Activated CD4-positive, alpha-beta T cell treated with anti-CD3 and anti-CD28 coated beads, Interleukin-2, amount 50 U/mL, for 1 hour (primary cell): ENCODE results near the gene SMCO2.

Source experiments
- DNase-seq: peaks from one replicate; pipeline ENCODE4 v3.0.0-alpha.2; 2020

Gene SMCO2

GRCh38 chr12:27446436-27446835 lies at the start of gene SMCO2:
SMCO2 (plus strand) TSS chr12:27446736; CDS start chr12:27470632, 23,896 bp downstream.
- no peak for DNase-seq

- no peak for DNase-seq
Measured at GRCh38 chr12:27398466-27398865, 48.1 kb upstream of the SMCO2 start.

- DNase-seq: no peak
Measured at GRCh38 chr12:27399074-27399473, 47.5 kb upstream of the SMCO2 start.

- no peak for DNase-seq
Measured at GRCh38 chr12:27400856-27401354, 45.6 kb upstream of the SMCO2 start.

- DNase-seq: no peak
Measured at GRCh38 chr12:27412047-27412446, 34.5 kb upstream of the SMCO2 start.

DNA sequence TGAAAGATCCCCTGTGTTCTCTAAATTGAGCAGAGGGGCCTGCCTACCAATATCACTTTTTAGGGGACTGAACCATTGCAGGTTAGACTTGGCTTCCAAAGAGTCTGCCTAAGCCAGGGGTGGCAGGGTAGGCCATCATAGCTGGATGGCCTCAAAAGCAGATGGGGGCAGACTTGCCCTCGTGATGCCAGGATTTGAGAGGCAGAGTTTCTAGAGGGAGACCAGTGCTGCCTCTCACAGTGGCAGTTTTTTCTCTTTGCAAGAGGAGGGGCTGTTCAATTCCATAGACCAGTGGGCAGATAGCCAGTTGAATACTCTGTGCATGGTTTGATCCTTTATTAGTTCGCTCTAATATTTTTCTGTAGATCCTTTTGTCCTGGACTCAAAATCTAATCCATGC lies 23.8 kb upstream of the SMCO2 start:
- DNase-seq: no peak

DNA sequence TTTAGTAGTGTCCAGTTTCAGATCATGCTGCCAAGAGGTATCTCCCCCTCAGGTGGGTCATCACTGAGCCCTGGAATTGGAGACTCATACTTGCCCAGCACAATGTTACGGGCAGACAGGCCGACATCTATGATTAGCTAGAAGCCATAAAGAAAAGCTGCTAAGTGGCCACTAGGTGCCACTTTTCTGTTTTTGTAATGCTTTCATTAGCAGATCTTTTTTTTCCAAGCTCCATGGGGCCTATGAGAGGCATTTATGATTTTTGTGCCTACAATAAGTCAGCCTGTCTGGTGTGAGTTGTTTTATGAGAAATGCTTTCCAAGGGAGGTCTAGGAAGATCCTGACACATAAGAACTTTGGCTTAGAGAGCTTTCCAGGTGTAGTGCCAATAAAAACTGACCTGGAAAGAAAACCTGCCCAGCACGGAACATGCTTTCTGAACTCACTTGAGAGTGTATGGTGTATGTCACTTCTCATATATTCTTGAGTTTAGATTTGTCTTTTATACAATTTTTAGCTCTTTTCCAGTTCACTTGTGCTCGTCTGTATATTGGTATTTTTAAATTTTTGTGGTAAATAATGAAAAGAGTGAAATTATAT lies 21.8 kb upstream of the SMCO2 start:
- no peak for DNase-seq

- DNase-seq: no peak
Measured at GRCh38 chr12:27425306-27425705, 21.2 kb upstream of the SMCO2 start.

DNA sequence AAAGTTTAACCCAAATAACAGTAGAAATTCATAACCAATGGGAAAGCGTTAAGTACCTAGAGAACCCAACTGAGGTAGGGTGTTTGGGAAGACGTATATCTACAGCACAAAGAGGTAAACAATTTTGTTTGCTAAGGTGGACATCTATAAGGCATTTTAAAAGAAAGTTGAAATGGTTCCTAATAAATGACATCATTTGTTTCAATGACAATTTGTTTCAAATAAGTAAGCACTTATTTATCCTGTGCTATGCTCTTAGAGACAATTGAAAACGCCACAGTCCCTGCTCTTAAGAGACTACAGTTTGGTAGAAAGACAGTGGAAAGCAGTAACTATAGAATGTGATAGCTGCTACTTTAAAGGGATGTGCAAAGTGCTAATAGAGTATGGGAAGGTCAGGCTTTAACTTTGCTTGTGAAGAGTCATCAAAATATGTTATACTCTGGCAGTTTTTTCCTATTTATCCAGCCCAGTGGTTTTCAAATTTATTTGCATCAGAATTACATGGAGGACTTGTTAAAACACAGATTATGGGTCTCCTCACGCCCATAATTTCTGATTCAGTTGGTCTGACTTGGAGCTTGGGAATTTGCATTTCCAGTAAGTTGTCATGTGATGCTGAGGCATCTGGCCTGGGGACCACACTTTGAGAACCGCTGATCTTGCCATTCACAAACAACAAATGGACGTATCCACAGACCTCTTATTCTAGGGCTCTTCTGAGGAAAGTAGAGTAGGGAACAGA lies 19.6 kb upstream of the SMCO2 start:
- DNase-seq: no peak

DNA sequence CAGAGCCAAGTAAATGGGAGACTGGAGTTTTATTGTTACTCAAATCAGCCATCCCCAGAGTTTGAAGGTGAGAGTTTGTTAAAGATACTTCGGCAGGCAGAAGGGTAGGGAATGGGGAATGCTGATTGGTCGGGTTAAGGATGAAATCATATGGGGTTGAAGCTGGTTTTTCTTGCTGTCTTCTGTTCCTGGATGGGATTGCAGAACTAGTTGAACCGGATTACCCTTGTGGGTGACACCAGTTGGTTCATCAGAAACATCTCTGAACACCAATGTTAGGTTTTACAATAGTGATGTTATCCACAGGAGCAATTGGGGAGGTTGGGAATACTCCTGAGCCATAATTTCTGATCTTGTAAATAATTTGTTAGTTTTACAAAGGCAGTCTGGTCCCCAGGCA lies 18.7 kb upstream of the SMCO2 start:
- DNase-seq: no peak

DNA sequence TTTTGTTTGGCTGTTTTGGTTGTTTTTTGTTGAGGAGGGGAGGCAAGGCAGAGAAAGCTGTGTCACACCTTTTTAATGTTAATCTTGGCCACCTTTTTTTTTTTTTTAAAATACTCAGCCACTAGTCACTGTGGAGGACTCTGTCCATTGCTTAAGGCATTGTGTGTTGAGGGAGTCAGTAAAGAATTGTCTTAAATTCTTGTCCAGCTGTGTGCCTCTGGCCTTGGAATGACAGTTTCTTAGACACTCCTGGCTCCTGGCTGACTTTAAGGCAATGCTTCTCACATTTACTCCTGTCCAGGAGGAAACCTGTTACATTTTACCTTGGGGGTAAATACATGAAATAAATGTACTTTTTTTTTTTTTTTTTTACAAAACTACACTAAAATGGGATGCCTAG lies 18.1 kb upstream of the SMCO2 start:
- DNase-seq: no peak

DNA sequence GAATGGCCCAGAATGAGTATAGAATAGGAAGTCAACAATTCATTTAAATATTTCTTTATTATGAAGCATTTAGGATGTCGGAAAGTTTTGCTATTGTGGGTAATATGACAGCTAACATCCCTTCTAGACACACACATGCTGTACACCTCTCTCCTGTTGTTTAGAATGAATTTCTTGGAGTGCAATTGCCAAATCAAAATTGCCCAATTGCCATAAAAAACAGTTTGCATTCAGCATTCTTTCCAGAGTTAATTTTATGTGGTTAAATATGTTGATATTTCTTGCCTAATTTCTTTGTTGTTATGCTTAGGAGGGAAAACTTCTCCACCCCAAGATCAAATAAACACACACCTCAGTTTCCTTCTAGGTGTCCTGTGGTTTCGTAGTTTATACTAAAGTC lies 16.9 kb upstream of the SMCO2 start:
- no peak for DNase-seq

DNA sequence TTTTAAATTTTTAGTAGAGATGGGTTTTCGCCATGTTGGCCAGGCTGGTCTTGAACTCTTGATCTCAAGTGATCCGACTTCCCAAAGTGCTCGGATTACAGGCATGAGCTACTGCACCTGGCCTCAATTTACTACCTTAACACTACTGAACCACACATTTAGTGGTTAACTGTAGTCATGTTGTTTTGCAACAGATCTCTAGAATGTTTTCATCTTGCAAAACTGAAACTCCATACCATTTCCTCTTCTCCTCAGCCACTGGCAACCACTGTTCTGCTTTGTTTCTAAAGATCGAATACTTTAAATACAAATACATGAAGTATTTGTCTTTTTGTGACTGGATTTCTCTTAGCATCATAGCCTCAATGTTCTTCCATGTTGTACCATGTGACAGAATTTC lies 15.4 kb upstream of the SMCO2 start:
- DNase-seq: no peak

DNA sequence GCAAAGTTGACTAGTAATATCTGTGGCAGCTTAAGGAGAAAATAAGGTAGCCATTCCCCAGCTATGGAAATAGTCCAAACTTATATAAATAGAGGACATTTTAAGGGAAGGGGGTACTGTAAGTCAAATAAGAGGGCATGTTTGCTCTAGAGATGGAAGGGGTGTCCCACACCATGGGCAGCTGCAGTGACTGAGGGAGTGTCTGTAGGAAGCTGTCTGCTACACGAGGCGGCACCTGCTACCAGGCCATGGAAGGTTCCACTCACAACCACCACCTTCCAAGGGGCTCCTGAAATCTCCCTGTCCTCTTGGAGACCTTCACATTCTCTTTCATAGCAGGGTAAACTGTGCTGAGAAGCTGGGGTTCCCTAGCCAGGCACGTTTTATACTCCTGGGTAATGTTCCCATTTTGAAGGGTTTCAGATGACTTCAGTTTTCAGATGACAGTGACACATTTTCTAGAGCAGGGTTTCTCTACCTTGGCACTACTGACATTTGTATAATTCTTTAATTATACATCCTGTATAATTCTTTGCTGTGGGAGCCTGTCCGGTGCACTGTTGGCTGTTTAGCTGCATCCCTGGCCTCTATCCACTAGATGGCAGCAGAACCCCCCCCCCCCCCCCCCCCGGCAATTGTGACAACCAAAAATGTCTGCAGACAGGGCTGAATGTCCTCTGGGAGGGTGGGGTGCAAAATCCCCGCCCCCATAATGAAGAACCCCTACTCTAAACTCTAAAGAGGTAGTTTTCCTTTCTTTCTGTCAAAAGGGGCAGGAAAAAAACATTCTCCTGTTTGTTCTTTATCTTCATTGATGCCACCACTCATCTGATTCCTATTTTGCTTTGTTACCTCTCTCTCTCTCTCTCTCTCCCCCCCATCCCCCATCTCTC lies 11.6 kb upstream of the SMCO2 start:
- DNase-seq: peak; percentile 8

- no peak for DNase-seq
Measured at GRCh38 chr12:27436029-27436428, 10.5 kb upstream of the SMCO2 start.

DNA sequence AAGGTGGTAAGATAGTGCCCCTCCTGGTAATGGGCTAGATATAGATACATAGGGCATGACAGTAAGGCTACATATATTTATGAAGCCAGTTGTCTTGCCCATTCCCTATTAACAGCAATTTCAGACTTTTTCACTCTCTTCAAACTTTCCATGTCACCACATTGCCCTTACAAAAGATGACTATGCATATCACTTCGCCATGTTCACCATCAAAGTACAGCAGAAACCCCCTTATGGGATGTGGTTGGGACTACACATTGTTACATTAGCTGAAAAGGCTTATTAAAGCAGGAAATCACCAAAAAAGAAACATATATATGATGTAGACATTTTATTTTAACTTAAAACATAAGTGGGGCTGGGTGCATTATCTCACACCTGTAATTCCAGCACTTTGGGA lies 9.8 kb upstream of the SMCO2 start:
- DNase-seq: no peak

DNA sequence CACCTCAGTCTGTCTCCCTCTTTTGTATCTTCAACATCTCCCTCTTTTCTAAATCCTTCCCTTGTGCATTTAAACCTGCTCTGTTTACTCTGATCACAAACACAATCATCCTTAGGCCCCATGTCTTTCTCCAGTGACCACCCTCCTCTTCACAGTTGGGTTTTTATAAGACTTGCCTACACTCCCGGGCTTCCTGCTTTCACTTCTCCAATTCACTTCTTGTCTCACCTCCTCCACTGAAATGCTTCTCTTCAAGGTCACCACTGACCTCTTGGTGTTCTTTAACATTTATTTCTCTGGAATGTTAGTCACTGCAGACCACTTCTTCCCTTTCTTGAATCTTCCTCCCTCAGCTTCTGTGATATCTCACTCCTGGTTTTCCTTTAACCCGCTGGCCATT lies 8.7 kb upstream of the SMCO2 start:
- no peak for DNase-seq

- DNase-seq: no peak
Measured at GRCh38 chr12:27447761-27448160, 1.2 kb downstream of the SMCO2 start.

- DNase-seq: no peak
Measured at GRCh38 chr12:27449026-27449425, 2.5 kb downstream of the SMCO2 start.

DNA sequence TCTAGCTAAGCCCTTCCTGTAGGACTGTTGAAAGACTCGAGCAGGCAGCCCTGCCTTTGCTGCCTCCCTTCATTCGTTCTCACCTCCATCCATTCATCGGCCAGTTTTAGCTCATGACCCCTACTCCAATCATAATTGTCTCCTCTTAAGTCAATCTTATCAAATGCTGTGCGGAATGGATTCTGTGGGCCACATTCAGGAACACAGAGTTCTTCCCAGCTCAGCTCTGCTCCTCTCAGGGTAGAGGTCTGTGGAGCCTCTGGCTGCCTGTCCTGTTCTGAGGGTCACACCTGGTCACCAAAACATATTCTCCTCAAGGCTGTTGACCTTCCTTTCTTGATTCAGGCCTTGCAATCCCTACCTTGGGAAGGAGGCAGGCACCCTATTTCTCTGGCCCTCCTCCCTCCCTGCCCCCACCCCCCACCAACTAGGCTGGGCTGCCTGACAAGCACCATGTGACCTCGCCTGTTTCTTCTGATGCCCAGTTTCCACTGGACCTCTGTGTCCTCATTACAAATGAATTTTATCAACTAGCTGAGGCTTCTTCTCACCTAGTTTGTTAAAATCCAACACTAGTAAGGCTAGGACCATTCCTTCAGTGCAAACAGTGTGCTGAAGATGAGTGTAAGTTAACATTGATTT lies 3.5 kb downstream of the SMCO2 start:
- no peak for DNase-seq

DNA sequence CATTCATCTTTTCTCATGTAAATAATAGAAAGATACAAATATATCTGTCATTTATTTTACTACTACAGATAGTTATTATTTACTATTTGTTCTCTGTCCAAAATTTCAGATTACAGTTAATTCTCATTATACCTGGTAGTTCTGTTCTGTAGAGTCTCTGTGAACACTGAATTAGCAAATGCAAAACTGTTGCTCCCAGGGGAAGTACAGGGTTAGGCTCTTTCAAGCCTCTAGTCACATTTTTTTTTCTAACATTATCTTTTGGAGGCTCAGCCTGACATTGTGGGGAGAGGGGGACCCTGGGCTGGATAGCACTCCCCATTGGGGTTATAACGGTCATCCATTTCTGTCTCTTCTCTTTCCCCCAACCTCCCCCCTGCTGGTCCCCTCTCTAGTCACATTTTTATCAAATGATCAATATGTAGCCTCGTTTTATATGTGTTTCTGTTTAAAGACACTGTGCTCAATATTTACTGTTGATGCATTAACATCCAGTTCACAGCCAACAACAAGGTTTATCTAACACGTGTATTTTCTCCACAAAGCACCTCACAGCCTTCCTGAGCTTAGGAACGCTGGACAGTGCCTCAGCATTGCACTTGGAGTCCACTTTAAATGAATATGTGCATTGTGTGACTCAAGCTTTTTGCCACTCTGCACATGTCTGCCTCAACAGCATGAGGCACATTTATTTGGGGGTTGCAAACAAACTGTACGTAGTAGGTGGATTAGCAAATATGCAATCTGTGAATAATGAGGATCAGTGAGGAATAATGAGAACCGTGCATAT lies 4.7 kb downstream of the SMCO2 start:
- DNase-seq: no peak

GRCh38 chr12:27453421-27453820 lies 6.9 kb downstream of the SMCO2 start:
- no peak for DNase-seq
